Cardiac fibroblast (primary cell): ENCODE measurements around the gene ALKBH4.
"Not testable (repeated sequence)": the region's sequence is repeated elsewhere in the genome, so short reads cannot be mapped to it uniquely, and the experiment has no call there.

ENCODE experiments used
- DNase-seq, 2 donors: peaks; one replicate each; pipeline versions ENCODE4 v3.0.0 to v3.0.0-alpha.2; 2010; ENCODE audit warnings: low read depth in 2 of 2
- H3K4me3 ChIP-seq, 2 donors: replicated peaks in 1 of 2; 1 replicate in 1 of 2; 2 replicates in 1 of 2; pipeline ENCODE4 v1.5.1; 2011; ENCODE audit warnings: low read depth in 2 of 2, low read length in 2 of 2, mild to moderate bottlenecking in 2 of 2, moderate library complexity in 1 of 2
- CTCF ChIP-seq: IDR thresholded peaks from one replicate; pipeline ENCODE4 v1.5.1; 2011; ENCODE audit warnings: low read depth, mild to moderate bottlenecking, low read length, inconsistent platforms

The ALKBH4 gene

DNA sequence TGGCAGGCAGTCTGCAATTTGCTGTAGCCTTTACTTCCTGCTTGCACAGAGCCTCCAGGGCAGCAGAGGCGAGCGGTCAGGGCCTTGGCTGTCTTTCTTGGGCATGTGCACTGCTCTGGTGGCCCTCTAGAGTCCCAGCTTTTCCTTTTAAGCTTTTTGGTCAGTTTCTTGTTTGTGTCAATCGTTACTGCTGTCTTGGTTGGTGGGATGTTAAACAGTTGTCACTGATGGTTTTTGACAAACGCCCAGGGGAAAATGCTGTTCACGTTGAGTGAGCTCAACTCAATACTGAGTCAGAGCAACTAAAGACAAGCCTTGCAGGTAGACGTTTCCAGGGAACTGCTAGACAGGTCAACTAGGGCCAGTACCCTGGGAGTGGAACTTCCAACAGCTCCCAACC, 54.5 kb downstream of the ALKBH4 start:
- no peak for DNase-seq
- TF ChIP-seq CTCF = no peak
- H3K4me3 ChIP-seq = no peak overlapping the region

- H3K4me3 ChIP-seq = no peak overlapping the region
- no peak for TF ChIP-seq CTCF
- no peak for DNase-seq
These were observed 55.3 kb downstream of the ALKBH4 start for GRCh38 chr7:102409340-102409739.

DNA sequence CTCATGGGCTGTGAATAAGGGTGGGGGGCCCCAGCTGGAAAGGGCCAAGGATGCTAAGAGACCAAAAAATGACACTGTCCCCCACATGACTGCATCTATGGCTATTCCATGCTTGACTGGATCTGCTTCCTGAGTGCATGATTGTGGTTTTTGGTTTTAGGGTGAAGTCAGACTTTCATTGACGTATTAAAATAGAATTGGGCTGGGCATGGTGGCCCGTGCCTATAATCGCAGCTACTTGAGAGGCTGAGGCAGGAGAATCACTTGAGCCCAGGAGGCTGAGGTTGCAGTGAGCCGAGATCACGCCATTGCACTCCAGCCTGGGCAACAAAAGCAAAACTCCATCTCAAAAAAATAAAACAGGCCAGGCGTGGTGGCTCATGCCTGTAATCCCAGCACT, 56.1 kb downstream of the ALKBH4 start:
- not testable (repeated sequence) for DNase-seq, H3K4me3 ChIP-seq

- no peak for DNase-seq
- no peak for TF ChIP-seq CTCF
- H3K4me3 ChIP-seq = no peak overlapping the region
These were observed 56.8 kb downstream of the ALKBH4 start for GRCh38 chr7:102407910-102408309.
